Measurements from ENCODE around the gene SLC2A10.

SLC2A10 gene

GRCh38 chr20:46771195-46771588 lies 61.7 kb downstream of the SLC2A10 start:
- DNase-seq: no peak

- DNase-seq: no peak
Measured at GRCh38 chr20:46772901-46773300, 63.5 kb downstream of the SLC2A10 start.

GRCh38 chr20:46773680-46774079 lies 64.2 kb downstream of the SLC2A10 start:
- no peak for DNase-seq

- no peak for DNase-seq
Measured at GRCh38 chr20:46774236-46774635, 64.8 kb downstream of the SLC2A10 start.

- no peak for DNase-seq
Measured at GRCh38 chr20:46774943-46775560, 65.6 kb downstream of the SLC2A10 start.

GRCh38 chr20:46775806-46776205 lies 66.4 kb downstream of the SLC2A10 start:
- no peak for DNase-seq

GRCh38 chr20:46777331-46777730 lies 67.9 kb downstream of the SLC2A10 start:
- no peak for DNase-seq

GRCh38 chr20:46779831-46780230 lies 70.4 kb downstream of the SLC2A10 start:
- DNase-seq: no peak

GRCh38 chr20:46784436-46785127 lies 75.1 kb downstream of the SLC2A10 start:
- DNase-seq: no peak

All from NK-92 treated with Interleukin-12 subunit alpha and Interleukin-12 subunit beta, amount 100 ng/mL, for 24 hours (cell line).